HG02588 (cell line): ENCODE data around the gene ITGB5.
A peak's percentile ranks its signal among the peaks of the same experiment; 100 is the strongest.
"Not testable (repeated sequence)": the region's sequence is repeated elsewhere in the genome, so short reads cannot be mapped to it uniquely, and the experiment has no call there.

Experiments used
- ATAC-seq: cut with Tn5 transposase; IDR thresholded peaks from one replicate; pipeline ENCODE4 v1.9.1; 2021; ENCODE audit warnings: mild to moderate bottlenecking, moderate library complexity; ENCODE audit not compliant: unreplicated experiment

The ITGB5 gene

DNA sequence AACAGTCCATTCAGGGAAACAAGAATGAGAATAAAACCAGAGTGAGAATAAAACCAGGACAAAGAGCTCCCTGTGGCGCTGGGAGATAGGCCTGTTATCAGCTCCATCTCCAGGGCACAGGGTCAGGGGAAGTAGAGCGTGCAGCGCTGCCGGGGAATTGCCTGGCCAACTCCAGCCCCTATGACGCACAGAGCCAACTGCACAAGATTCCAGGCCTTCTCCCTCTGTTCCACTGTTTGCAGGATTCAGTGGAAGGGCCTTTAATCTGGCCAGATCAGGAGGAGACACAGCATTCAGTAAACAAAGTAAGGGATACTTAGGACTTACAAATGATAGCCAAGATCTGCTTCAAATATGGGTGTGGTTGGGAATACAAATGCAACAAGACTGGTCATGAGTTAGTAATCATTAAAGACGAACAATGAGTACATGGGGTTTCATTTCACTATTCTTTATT is 49.4 kb downstream of the ITGB5 start:
- no peak for ATAC-seq

DNA sequence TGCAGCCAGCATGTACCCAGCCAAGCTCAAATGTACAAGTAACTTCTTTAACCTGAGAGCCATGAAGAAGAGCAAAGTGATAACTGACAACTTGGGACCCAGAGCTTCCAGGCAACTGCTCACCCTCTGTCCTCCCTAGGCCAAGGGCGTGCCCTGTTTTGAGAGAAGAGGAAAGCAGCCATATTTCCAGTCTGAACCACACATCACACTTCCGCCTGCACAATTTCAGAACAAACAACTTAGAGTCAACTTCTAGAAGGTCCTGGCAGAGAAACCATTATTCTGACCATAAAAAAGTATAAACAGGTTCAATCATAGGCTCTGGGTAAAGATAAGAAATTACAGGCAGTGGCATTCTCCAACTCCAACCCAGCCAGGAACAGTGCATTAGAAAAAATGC is 50.1 kb downstream of the ITGB5 start:
- ATAC-seq: no peak

DNA sequence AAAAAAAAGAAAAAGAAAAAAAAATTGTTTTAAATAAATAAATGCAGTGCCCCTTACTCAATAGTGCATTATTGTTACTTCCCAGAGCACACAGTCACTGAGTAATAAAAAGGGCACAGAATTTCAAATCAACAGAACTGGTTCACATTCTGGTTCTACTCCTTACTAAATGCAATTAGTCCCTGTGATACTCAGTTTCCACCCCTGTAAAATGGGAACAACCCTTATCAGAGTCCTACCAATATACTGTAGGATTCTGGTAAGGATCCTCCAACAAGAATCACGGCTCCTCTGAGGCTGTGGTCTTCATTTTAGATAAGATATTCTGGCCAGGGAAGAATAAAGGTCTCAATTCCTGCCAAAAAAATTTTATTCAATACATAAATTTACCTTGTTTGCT is 50.7 kb downstream of the ITGB5 start:
- no peak for ATAC-seq

DNA sequence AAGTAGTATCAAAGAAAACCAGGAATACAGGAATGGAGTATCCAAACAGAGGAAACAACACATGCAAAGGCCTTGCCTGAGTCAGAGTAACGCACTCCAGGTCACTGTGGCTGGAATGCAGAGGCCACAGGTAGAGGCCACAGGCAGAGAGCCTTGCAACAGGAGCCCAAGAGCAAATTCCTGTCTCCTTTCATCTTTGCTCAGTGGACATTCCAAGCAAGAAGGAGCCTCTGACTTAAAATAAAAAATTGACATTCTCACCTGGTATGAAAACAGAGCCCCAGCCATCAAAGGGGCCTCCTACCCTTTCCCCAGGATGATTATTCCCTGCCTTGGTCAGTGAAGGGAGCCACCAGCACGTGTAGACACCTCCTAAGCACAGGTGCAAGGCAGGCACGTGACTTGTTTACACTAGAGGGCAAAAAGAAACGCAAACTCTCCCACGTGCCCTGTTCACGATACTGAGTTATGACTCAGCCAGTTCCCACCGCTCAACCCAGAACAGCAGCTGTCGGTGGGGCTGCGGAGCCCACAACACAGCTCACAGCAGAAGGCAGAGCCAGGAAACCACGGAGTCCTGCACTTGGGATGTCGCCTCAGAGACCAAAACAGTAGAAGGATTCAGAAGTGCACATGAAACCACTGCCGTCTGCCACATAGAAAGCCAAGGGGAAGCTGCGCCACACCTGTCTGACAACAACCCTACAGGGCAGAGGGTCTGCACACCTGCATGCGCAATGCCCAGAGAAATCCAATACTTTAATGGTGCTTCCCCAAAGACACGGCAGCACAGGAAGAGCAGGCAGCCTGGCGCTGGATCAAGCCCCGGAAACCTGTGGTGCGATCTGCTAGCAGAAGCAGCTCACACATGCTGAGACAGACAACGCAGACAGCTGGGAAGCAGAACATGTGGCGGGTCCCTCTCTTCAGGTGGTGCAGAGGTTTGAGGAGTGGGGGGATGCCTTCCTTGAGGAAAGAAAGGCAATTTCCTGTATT is 52.1 kb downstream of the ITGB5 start:
- ATAC-seq: peak; percentile 86

DNA sequence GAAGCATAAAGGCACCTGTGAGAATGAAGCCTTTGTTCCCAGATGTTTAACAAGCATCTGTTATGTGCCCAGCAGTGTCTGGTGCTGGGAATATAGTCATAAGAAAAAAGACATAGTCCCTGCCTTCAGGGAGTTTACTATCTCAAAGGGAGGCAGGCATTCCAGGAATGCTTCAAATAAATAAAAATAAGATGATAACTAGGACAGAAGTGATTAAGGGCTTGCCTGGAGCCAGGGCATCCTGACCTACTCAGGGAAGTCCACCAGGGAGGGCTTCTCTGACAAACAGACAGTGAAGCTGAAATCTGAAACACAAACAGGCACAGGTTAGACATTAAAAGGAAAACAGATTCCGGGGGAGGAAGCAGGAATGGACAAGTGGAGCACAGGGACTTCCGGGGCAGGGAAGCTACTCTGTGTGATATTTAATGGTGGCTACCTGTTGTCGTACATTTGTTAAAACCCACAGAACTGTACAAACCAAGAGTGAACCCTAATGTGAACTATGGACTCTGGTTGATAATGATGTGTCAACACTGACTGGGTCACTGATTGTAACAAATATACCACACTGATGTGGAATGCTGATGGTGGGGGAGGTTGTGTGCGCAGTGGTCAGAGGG is 53.3 kb downstream of the ITGB5 start:
- ATAC-seq: no peak

DNA sequence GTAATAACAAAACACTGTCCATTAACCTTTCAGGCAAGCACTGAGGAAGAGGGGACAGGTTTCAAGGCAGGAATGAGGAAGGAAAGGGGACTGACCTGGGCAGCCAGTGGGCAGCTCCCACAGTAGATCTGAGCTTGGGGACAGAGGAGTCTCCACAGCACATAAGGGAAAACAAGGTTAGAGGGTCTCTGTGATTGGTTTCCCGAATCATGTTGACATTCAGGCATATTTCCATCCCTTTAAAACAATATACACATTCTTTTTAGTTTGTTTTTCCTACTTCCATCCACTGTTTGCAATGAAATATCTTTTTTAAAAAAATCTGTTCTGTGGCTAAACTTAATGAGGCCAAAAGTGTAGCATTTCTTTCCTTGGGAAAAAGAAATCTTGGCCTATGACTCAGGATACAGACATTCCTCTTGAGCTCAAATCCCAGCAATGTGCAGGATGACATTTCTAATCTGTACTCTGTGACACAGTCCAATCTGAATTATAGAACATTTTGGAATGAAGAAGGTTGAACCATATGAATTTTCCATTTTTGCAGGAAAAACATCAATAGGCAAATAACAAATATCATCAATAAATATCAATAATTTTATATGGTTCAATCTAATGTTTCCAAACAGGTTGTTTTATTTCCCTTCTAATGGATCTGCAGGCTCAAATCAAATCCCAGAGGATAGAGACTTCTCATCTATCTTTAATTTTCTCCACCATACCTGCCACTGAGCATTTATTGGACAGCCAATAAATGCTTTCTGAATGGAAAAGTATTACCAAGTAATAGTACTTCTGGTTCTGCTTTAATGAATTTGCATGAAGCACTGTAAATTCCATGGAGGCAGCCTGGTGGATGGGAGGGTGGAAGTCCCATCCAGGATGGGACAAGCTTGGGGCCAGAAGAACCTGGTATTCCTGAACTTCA is 54.1 kb downstream of the ITGB5 start:
- ATAC-seq: no peak

DNA sequence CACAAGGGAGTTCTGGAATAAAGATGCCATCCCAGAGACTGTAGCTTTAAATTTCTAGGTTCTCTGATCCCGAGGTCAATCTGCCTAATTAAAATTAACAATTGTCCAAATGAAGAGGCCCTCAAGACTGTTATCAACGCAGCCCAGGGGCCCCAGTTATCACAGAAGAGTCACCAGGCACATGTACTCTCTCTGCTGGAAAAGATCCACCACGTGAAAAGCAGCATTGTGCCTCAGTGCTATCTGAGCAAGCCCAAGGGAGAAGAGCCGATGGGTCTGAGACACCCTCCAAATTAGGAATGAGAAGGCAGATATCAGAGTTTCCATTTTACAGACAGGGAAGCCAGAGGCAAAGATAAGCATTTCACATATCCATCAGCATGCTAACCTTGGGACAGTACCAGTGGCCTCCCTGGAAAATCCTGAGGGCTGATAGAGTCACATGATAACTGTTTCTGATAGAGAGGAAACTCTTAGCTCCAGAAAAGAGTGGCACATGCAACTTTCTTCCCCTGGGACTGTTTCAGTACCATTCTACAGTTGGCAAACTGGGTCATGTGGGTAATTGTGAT is 55.5 kb downstream of the ITGB5 start:
- ATAC-seq: no peak

DNA sequence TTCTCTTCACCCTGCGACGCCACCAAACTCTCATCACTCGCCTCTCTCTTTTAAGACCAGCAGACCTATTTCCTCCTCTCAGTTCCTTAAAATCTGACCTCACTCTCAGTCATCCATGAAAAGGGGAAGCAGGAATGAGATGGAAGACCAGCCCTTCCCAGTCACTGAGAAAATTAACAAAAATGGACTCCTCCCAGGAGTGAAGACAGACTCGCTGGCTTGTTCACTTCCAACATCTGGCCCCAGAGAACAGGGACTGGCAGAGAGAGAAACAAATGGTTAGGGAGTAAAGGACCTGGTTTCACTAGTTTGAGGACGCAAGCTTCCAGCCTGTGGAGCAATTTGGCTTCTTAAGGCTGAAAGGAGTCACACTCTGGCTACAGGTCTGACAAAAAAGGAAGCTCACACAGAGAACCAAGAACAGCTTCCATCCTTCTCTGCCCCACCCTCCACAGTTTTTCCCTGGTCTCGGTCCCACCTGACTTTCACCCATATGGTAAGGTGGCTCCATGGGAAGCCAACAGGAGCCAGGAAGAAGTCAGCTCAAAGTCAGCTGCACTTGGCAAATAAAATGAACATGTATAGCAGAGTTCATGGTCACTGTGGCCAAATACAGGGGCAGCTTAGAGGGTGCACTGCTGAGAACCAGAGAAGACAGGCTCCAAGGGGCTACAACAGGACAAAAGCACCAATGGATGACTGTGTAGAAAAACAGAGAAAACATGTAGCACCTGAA is 57.2 kb downstream of the ITGB5 start:
- no peak for ATAC-seq

DNA sequence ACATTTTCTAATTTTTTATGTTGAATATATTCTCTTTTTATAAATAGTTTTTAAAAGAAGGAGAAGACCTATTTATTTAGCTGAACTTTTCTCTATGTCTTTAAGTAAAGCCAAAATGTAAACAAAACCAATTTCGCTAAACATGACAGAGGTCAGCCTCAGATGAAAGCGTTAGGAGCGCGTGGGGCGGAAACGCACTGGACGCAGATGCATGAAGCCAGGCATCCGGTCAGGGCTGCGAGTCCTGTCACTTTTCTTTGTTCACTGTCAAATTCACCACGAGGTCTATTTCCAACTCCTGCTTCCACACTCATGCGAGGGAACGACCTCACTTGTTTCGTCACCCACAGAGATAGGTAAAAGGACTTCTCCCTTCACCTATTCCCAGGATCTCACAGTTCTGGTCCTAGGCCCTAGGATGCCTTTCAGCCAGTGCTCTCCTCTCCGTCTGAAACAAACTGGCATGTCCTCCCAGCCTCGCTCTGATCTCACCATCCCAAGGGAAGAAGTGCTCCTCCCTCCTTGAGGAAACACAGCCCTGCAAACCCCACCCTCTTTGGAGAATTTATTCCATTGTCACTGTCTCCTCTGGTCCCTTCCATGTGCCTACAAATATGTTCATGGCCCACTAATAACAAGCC is 57.9 kb downstream of the ITGB5 start:
- ATAC-seq: no peak

DNA sequence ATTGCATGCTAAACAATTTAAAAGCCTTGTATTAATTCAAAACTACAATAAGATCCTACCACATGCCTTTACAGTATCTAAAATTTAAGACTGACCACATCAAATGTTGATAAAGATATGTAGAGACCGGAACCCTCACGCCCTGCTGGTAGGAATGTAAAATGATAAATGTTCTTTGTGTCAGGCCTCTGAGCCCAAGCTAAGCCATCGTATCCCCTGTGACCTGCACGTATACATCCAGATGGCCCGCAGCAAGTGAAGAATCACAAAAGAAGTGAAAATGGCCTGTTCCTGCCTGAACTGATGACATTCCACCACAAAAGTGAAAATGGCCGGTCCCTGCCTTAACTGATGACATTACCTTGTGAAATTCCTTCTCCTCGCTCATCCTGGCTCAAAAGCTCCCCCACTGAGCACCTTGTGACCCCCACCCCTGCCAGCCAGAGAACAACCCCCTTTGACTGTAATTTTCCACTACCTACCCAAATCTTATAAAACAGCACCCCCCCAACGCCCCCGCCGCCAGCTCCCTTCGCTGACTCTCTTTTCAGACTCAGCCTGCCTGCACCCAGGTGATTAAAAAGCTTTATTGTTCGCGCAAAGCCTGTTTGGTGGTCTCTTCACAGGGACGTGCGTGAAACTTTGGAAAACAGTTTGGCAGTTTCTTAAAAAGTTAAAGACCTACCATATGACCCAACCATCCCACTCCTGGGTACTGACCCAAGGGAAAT is 59.5 kb downstream of the ITGB5 start:
- ATAC-seq: not testable (repeated sequence)

DNA sequence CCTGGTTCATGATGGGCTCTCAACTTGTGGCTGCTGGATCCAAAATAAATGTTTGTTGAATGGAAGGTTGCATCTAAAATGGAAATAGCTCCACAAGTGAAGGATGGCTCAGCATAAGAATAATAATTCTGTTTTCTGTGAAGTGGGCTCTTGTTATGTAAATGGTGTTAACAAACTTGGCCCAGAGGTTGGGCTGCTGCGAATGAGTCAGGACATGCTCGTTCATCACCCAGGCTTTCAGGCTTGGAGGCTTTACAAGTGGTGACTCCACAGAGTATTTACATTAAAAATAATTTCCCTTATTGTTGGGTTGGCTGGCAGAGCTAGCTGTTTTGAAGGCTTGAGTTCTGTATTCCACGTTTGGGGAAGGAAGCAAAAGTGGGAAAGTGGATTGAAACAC is 60.5 kb downstream of the ITGB5 start:
- no peak for ATAC-seq

DNA sequence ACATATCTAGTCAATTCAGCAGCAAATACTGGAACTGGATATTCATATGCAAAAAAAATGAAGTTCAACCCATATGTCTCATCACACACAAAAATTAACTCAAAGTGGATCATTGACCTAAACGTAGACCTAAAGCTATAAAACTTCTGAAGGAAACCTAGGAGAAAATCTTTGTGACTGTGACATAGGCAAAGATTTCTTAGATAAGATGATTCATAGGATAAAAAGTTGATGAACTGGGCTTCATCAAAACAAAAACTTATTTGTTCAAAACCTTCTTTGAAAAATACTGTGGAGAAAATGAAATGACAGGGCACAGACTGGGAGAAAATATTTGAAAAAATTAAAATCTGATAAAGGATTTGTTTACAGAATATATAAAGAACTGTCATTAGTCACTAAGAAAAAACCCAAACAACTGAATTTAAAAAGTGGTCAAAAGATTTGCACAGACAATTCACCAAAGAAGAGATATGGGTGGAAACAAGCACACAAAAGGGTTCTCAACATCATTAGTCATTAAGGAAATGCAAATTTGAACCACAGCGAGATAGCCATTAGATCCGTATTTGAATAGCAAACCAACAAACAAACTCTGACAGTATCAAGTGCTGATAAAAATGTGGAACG is 62.8 kb downstream of the ITGB5 start:
- ATAC-seq: no peak

DNA sequence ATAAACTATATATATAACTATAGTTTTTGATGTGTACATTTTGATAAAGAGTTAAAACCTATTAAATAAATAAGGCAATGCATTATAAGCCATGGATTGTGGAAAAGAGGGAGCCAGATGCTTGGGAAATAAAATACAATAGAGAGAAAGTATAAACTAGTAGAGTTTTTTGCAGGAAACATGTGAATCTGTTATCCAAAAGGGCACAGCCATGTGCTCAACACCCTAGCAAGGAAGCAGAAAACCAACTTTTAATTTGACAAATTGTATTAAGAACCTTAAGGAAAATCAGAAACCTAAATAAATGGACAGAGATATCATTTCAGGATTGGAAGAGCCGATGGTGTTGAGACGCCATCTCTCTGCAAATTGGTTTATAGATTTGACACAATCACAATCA is 63.5 kb downstream of the ITGB5 start:
- no peak for ATAC-seq

DNA sequence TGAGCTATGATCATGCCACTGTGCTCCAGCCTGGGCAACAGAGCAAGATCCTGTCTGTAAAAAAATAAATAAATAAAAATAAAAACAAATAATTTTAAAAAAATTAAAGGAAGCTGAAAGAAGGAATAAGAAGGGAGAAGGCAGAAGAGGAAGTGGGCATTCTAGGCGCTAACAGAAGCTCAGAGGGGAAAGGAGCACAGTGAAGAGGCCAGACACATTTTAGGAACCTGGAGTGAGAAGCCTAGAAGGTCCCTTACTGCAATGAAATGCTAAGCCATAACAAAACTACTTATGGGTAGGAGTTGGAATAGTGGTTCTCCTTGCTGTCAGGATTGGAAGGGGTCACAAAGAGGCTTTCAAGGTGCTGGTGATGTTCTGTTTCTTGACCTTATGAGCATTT is 64.0 kb downstream of the ITGB5 start:
- no peak for ATAC-seq

DNA sequence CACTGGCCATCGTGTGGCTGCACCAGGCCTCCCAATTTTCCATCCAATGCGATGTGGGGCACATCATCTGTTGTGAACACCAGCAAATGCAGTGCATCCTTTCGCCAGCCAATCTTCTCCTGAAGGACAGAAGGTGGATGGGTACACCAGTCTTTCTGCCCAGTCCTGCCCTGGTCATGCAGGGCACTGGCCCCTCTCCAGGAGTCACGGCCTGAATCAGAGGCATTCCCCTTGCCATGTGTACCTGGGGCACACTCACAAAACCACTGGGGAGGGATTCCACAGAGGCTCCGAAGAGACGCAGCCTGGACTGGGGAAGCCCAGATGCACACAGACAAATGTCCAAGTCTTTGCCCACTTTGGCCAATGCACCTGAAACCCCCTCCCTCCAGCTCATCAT is 65.8 kb downstream of the ITGB5 start:
- no peak for ATAC-seq

DNA sequence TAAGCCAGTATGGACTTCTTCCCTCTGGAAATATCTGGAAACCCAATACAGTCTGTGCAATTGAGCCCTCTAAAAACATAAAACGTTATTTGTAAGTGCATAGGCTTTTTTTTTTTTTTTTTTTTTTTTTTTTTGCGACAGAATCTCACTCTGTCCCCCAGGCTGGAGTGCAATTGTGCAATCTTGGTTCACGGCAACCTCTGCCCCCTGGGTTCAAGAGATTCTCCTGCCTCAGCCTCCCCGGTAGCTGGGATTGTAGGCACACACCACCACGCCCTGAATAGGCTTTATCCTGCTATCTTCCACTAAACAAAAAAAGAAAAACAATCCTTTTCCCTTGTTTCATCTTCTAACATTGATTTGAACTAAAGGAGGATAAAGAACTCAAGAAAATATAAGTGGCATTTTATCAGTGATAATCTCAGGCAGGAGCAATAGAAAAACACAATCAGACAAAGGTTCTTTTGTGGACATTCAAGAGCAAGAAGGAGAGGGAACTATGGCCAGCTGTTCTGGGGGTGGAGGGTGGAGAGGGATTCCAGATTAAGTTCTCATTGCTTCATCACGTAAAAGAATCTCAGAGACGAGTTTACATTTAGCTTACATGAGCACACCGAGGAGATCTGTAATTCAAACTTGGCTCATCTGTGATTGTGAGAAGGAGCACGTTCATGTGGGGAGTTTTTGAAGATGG is 68.6 kb downstream of the ITGB5 start:
- no peak for ATAC-seq

DNA sequence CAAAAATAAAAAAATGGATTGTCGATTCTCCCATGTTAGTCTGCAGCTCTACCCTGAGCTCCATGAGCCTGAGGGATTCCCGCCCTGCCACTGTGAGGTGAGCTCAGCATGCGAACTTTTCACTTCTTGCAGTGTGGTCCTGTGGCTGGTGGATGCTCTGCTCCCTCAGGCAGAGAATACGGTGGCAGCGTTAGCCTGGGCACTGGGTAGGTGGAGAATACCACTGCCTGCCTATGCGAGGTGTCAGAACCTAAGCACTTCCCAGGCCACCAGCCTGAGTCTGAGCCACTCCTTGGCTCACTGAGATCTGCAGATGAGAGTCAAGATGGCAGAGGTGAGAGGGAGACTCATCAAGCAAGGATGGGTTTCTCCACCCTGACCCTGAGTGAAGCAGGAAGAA is 70.1 kb downstream of the ITGB5 start:
- ATAC-seq: no peak

DNA sequence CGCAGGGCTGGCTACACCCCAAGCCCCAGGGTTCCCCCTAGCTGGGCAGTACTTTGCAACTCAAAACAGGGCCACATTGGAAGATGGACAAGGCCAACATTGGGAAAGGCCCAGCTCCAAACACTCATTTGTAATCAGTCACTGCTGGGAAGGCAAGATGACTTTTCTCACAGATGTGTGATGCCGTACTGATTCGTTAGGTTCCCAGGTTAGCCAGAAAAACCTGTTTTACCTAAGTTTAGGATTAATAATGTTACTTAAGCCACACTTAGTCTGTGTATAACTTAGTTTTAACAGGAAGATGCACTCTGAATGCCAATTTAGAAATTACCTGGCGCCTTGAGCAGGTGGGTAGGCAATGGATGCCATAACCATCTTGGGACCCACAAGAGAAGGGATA is 71.0 kb downstream of the ITGB5 start:
- ATAC-seq: no peak
